Stimulated activated CD8-positive, alpha-beta memory T cell treated with anti-CD3 and anti-CD28 coated beads, Interleukin-15, amount 100 ng/mL, for 48 hours (primary cell): ENCODE data around the gene WDR59.

Source experiments
- DNase-seq, 2 donors: peaks; one replicate each; pipeline ENCODE4 v3.0.0-alpha.2; 2020; ENCODE audit warnings: low read depth in 2 of 2

WDR59 gene

DNA sequence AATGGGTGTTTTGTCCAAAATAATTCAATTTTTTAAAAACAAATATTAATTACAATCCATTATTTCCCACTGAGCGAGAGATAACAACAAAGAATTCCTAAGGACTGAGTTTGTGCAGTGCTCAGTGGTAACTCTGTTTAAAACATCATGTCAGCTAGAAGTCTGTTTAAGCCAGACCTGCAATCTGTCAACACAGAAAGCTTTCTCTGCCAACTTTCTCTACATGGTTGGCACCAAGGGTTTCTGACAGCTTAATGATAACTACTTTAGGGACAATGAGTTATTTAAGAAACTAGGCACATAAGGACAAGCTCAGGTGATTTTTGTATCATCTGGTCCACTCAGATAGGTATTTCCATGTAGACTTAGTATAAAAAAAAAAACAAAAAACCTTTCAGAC, 81.8 kb downstream of the WDR59 start:
- no peak for DNase-seq

DNA sequence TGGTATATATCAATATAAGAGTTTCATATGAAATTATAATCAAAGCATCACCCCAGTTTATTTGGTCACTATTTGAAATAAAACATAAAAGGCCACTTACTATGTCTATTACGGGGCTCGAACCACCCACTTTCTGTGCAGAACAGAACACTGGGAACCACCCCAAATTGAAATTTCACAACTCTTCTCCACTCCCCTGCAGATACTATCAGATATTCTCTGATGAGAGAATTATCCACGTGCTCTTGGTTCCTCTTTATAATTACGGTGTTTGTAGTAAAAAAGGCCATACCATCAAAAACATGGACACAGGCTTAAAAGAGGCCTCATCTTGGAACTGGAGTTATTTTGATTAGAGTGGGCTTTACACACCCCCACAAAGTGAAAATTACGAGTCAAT, 82.8 kb downstream of the WDR59 start:
- DNase-seq = no peak

DNA sequence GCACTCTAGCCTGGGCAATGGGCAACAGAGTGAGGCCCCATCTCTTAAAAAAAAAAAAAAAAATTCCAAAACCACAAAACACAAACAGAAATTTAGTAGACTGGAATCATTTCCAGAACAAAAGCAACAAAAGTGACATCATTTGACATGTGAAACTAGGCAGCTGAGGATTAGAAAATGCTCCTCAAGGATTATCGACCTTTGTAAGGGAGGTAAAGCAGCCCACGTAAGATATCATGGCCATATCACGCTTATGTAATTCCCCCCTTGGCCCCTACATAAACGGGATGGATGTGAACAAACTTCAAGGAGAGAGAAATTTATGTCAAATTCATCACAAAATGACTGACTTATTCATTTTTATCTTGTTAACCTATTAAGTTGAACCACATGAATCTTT, 83.3 kb downstream of the WDR59 start:
- no peak for DNase-seq

DNA sequence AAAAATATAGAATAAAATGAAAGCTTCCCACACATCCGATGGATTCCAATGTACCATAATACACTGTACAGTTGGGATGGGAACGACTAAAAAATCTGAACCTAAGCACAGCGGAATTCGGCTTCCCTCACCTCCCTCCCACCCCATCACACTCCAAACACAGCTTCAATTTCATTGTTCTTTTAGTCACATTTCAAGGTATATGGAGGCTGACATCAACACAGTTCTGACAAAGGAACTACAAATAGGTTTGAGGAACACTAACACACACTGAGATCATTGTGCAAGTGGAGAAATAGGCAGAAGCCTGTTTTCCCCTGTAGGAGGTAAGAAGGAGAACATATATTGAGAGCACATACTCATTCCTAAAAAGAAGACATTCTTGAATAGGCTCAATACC, 85.1 kb downstream of the WDR59 start:
- DNase-seq = no peak

DNA sequence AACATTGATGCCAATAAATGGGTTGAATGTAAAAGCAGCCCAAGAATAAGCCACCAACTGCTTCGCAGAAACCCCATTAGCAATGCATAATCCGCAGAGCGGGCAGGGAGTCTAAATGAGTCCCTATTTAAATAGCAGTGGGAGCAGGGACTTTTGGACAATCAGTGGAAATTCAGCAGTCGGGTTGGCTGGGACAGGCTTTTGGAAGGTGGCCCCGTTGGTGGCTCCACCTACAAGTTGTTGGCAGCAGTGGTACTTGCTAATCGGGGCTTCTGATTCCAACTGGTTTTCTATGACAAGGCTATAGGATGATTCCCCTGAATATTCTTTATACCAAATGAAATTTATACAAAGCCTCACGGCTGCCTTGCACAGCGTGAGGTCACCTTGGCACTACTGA, 86.3 kb downstream of the WDR59 start:
- no peak for DNase-seq

DNA sequence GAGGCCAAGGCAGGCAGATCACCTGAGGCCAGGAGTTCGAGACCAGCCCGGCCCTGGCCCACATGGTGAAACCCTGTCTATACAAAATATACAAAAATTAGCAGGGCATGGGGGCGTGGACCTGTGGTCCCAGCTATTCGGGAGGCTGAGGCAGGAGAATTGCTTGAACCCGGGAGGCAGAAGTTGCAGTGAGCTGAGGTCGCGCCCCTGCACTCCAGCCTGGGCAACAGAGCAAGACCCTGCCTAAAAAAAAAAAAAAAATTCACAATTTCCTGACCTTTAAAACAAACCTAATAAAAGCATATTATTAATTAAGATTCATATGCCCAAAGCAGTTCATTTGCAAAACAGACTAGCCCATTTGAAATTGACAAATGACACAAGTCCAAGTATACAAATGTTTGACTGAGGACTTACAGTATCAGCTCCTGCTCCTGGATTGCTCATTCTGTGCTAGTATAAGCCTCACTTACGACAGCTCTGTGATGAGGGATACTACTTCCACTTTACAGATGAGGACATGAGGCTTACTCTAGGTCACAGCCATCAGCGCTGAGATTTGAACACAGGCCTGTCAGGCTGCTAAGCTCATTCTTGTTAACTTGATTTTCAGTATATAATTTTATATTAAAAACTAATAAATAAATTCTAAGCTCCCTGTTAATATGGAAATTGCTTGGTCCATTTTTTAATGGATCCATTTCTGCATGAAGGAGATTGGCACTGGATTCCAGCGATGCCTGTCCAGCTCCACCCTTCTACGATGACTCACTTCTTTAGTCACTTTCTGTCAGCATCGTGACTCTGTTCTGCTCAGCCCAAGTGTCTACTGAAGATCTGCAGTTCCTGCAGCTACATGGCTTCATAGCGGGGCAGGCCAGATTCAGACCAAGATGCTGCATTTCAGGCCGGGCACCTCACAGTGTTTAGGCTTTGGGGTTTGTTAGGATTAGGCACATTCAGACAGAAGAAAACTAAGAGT, 88.2 kb downstream of the WDR59 start:
- no peak for DNase-seq

DNA sequence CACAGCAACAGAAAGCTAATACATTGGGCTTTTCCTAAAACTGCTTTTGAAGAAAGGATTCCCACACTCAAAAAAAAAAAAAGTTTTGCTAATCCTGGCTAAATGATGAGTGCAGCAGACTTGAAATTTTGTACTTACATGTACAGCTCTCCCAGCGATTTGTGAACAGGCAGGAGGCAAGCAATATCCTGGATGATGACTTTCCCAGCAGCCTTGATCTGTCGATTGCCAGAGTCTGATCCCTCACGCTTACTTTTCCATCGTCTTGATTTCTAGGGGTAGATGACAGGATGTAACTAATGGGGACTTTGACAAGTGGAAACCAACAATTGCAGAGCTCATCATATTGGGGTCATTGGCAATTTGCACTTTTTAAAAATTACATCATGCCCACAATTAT, 91.4 kb downstream of the WDR59 start:
- no peak for DNase-seq

DNA sequence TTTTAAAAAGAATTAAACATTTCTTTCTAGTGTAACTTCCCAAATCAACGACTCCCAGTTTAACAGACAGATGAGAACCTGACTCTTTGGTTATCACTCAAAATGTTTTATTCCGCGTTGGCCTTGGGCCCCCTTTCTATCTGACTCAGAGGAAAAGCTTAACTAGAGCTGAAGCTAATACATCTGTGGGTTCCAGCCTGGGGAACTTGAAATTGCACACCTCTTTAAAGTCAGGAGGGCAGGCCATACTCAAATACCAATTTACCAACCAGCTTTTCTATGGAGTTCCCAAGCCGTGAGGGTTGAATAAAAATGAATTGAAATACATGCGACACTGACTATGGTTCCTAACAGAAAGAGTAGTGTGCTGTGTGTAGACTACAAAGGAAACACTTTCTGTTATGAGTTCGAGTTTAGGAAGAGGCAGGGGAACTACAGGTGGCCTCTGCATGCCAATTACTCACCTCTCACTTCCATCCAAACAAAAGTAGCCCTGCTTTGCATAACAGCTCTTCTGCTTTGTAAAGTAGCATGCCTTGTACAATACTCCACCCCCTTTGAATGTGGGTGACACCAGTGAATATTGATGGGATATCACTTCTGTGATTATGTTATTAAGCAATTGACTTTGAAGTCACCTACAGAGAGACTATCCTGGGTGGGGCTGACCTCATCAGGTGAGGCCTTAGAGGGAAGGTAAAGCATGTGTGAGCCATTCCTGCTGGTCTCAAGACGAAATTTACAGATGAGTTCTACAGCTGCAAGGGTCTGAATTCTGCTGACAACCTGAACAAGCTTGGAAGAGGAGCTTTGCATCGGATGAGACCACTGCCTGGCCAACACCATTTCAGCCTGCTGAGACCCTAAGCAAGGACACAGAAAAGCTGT, 92.1 kb downstream of the WDR59 start:
- no peak for DNase-seq

DNA sequence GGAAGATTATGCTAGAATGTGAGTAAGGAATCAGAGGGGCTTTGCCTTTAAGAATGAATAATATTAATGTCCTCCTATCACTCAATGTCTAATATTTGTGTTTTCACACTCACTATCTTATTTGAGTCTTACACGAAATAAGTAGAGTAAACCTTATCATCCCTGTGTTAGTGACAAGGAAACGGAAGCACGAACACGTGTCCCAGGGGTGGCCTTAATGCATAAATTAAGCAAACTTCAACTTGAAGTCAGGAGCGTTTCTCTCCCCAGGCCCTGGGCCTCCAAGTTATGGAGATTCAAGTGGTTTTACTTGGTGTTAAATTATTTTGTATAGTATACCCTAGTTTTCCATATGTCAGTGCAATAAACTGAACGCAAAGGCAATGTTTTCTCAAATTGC, 96.0 kb downstream of the WDR59 start:
- no peak for DNase-seq

DNA sequence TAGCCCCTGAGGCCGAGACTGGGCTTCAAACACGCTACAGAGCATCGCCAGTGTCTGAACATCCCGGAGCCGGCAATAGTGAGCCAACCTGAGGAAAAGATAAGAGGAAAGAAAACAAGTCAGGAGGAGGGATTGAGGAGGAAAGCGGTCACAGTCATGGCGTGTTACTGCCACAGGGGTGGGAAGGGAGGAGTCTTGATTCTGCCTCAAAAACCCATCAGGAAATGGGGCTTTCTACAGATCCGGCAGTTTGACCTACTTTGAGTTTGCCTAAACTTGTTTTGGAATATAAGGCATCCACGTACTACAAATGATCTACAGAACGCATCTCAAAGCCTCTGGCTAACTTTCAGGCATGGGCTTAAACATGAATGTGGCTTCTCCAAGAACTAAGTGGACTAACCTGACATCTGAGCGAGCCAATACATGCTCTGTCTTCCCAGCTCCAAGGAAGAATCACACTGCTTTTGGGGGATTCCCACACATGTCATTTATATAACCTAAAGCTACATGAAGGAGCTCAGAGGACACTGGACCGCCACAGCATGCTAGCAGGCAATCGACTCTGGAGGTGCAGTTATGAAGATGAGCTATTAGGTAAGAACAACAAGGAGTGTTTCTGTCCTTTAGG, 96.6 kb downstream of the WDR59 start:
- DNase-seq = no peak

DNA sequence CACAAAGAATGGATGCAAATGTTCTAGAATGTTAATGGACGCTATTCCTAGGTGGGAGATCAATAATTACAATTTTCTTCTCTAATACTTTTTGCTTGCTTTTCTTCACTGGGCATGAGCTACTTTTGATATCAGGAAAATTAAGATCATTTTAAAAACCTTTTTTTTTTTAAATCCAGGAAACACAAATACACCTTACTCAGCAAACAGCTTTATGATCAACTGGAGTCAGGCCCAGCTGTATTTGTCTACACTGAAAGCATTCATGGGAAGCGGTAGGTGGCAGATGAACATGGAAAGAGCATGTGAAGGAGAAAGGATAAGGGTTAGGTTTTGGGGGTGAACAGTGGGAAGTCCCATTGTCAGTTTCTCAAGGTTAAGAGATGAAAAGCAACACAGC, 97.8 kb downstream of the WDR59 start:
- DNase-seq = no peak

DNA sequence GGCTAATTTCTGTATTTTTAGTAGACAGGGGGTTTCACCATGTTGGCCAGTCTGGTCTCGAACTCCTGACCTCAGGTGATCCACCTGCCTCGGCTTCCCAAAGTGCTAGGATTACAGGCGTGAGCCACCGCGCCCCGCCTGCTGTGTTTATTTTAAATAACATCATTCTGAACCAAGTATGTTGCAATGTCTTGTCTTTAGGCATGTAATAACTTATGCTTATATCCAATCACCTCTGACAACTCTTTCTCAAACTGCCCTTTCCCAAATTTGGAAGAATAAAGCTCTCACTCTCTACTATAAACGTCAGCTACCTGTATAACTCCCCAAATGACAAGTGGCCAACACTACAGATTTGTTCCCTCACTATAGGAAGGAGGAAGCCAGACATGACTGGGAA, 107.2 kb downstream of the WDR59 start:
- no peak for DNase-seq

DNA sequence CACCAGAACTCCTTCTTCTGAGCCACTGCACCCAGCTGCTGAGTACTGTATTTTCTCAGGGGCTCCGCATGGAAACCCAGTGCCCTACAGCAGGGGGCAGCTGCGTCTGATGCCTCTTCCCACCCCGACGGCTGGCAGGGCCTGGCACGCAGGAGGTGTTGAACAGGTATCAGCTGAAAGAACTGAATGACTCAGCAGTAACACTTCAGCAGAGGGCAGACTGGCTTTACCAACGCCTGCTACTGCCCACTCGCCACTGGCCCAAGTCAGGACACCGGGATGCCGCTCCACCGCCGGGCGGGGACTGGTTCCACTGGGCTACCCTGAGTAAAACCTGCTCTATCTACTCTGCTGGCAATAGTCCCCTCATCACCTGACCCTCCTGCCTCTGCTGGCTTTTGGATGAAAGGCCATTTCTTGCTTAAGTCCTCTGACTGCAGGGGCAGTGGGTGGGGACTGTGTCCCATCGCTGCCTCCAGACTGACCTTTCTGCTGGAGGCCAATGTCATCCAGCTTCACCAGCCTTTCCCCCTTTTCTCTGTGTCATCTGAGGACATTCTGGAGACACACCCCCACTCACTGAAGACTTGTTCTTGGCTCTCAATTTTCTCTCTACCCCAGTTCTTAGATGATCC, 109.9 kb downstream of the WDR59 start:
- no peak for DNase-seq

DNA sequence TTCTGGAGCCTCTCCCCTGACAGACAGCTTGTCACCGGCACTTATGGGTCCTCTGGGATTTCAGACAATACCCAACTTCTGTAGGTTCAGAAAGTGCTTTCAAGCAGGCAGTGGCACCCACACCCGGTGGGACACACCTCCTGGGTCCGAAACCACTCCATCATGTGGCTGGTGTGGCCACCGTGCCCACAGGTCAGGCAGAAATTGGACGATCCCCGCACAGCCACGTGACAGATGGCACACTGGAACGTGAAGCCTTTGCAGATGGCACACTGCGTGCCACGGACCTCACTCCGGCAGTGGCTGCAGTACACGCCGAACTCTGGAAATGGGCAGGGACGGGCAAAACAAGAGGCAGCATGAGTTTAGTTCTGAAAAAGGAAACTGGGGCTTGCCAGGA, 110.8 kb downstream of the WDR59 start:
- DNase-seq = no peak

DNA sequence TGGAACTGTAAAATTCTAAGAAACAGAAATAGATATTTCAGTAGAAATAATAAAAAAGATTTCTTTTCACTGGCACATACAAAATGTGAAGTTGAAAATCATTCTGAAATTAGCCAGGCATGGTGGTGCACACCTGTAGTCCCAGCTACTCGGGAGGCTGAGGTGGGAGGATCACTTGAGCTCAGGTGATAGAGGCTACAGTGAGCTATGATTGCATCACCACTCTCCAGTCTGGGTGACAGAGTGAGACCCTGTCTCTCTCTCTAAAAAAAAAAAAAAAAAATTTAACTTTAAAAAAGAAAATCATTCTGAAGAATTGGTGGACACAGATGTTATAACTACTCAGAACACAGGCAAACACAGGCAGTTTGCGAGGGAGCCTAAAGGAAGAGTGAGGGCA, 112.6 kb downstream of the WDR59 start:
- no peak for DNase-seq

DNA sequence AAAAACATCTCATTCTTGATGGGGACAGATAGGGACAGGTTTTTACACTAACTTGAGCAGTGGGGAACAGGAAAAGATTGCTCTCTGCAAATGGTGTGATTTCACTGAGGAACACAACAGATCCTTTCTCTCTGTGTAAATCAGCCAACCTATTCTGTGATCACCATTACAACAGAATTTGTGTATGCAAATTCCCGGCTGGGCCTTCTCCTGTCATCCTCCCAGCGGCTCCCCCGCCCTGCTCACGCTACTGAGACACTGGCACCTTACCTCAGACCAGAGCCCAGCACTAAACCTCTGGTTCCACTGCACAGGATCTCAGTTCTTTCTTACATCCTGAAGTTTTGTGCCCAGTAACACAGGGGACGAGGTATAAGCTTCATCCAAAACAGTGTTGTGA, 113.3 kb downstream of the WDR59 start:
- DNase-seq = no peak

DNA sequence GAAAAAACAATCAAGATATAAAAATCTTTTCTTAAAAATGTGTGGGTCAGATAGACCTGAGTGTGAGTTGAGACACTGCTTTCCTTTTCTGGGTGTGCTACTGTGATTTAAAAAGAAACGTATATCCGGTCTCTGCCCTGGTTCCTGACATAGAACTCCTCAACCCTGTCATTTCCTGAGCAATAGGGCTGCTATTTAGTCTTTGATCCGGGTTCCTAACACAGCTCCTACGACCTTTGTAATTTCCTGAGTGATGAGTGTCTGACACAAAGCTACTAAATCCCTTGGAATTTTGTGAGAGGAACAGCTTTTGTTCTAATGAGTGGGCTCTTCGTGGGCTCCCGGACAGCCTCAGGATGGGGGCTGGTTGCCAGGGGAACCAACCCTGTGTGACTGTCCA, 116.4 kb downstream of the WDR59 start:
- no peak for DNase-seq

DNA sequence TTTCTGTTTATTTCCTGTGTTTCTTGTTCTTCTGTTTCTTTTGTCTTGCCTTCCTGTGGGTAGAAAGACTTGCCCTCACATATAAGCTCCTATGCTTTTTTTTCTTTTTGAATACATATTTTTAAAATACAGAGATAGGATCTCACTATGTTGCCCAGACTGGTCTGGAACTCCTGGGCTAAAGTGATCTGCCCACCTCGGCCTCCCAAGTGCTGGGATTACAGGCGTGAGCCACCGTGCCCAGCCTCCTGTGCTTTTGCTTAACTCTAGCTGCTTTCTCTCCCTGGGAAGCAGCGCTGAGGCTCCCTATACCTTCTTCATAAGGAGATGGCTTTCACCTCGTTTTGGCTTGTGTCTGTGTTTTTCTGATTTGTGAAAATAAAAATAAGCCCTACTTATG, 116.9 kb downstream of the WDR59 start:
- no peak for DNase-seq

DNA sequence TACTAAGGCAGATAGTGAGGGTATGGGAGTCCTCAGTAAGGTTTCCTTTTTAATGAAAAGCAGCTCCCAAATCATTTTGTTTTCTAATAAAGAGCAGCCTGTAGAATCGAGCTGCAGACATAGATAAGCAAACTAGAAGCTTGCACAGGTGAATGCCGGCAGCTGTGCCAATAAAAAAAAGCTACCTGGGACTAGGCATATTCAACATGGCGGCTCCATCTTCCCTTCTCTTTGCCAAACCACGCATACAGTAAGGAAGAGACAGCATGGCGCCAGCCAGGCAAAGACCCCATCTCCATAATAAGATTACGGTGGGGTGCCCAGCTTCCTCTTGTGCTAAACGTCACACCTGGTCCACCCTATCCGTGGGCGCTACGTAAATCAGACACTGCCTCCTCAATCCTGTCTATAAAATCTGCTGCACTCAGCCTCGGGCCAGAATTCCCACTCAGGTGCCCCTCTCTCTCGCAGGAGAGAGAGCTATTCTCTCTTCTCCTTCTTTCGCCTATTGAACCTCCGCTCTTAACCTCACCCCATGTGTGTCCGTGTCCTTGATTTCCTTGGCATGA, 117.6 kb downstream of the WDR59 start:
- DNase-seq = no peak

DNA sequence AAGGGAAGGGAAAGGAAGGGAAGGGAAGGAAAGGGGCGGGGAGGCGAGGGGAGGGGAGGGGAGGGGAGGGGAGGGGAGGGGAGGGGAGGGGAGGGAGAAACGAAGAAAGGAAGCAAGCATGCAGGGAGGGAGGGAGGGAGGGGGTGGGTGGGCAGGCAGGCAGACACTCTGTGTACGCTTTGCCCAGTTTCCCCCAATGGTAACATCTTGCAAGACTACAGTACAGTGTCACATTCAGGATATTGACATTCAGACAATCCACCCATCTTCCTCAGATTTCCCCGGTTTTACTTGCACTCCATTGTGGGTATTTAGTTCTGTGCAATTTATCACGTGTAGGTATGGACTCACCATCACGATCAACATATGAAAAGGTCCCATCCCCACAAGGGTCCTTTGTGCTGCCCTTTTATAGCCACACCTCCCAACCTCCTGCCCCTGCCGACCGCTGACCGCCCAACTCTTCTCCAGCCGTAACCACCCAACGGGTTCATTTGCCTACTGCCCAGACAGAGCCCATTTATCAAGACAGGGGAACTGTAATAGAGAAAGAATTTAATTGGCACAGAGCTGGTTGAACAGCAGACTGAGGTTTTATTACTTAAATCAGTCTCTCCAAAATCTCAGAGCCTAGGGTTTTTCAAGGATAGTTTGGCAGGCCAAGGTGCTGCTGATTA, 118.9 kb downstream of the WDR59 start:
- no peak for DNase-seq

DNA sequence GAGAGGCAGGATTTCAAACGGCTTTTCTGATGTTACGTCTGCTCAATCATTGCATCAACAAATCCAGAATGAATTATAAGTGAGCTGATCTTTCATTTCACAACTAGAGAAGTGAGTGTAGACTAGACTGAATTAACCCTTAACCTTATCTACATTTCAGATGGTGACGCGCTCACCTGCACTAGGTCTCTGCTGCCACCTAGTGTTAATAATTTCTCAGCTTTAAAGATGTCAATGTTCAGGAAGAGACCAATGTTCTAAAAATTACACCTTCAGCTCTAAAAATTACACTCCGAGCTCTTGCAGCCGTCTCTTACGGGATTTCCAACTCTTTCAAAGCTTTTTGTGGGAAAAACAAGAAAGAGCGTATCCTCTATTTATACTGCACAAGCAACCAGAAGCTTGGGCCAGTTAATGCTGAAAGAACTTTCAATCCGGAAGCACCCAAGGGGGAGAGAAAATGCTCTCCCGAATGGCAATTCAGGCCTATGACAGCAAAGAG, 122.1 kb downstream of the WDR59 start:
- no peak for DNase-seq
